K562 (cell line): ENCODE results near the gene HELB.

Experiments used
- ATF7 ChIP-seq: fragments of 450-650 bp; IDR thresholded peaks from 2 replicates; pipeline ENCODE4 v1.7.1; 2014; ENCODE audit warnings: mild to moderate bottlenecking, moderate library complexity
- BCLAF1 ChIP-seq, 2 experiments: fragments of 450-650 bp in 1 of 2; IDR thresholded peaks; 2 replicates each; pipeline ENCODE4 v1.6.1; 2011 to 2017; ENCODE audit warnings: low read depth in 2 of 2, antibody characterized with exemption in 1 of 2, borderline replicate concordance in 1 of 2, low read length in 1 of 2, mild to moderate bottlenecking in 1 of 2, mixed read lengths in 1 of 2; ENCODE audit not compliant: control insufficient read depth in 1 of 2
- CTCF ChIP-seq, 3 experiments: IDR thresholded peaks in 2 of 3; conservative IDR thresholded peaks in 1 of 3; 2 replicates each; pipeline ENCODE4 v1.5.1; 2011 to 2012; ENCODE audit warnings: low read length in 3 of 3, mild to moderate bottlenecking in 3 of 3, control low read depth in 2 of 3, improper control_type of control experiment in 1 of 3, inconsistent platforms in 1 of 3, low read depth in 1 of 3, mixed read lengths in 1 of 3, moderate library complexity in 1 of 3; ENCODE audit not compliant: insufficient read depth in 2 of 3
- DMBX1 ChIP-seq: fragments of 250-450 bp; sonication (Bioruptor Pico); IDR thresholded peaks from 2 replicates; pipeline ENCODE4 v1.8.0; 2022; ENCODE audit warnings: inconsistent platforms, mild to moderate bottlenecking, moderate library complexity, borderline replicate concordance
- EZH2 ChIP-seq: IDR thresholded peaks from 2 replicates; pipeline ENCODE4 v1.6.1; 2012; ENCODE audit warnings: low read depth, mild to moderate bottlenecking, inconsistent platforms, low read length, borderline replicate concordance
- HNRNPUL1 ChIP-seq: fragments of 200-400 bp; formaldehyde crosslinking; IDR thresholded peaks from 2 replicates; pipeline ENCODE4 v1.6.1; 2017; ENCODE audit warnings: low read length
- IRF1 ChIP-seq: sonication (generic); formaldehyde crosslinking; IDR thresholded peaks from 2 replicates; pipeline ENCODE4 v1.8.0; 2022; ENCODE audit warnings: missing genetic modification reagents, mild to moderate bottlenecking, borderline replicate concordance
- KAT2B ChIP-seq: IDR thresholded peaks from one replicate; pipeline ENCODE4 v1.6.1; 2012; ENCODE audit warnings: low read depth, mild to moderate bottlenecking, control low read depth, inconsistent platforms, low read length, moderate library complexity
- POLR2A ChIP-seq: fragments of 450-650 bp; conservative IDR thresholded peaks from 2 replicates; pipeline ENCODE4 v1.6.1; 2016
- POLR2AphosphoS5 ChIP-seq: IDR thresholded peaks from 2 replicates; pipeline ENCODE4 v1.6.1; 2011; ENCODE audit warnings: mild to moderate bottlenecking, low read depth, low read length, moderate library complexity; ENCODE audit not compliant: control insufficient read depth, insufficient read depth
- RAD21 ChIP-seq, 2 experiments: fragments of 250-450 bp in 1 of 2; fragments of 450-650 bp in 1 of 2; sonication (Bioruptor Pico) in 1 of 2; formaldehyde crosslinking in 1 of 2; IDR thresholded peaks in 1 of 2; conservative IDR thresholded peaks in 1 of 2; 2 replicates each; pipeline versions ENCODE4 v1.4.0 to v1.8.0; 2020 to 2022; ENCODE audit warnings: mild to moderate bottlenecking in 2 of 2, moderate library complexity in 1 of 2
- SP2 ChIP-seq: IDR thresholded peaks from 2 replicates; pipeline ENCODE4 v1.6.1; 2011; ENCODE audit warnings: mild to moderate bottlenecking, low read depth, low read length, moderate library complexity; ENCODE audit not compliant: poor library complexity, severe bottlenecking; ENCODE audit errors: extremely low read depth
- ZFP30 ChIP-seq: fragments of 250-450 bp; sonication (Bioruptor Pico); IDR thresholded peaks from 2 replicates; pipeline ENCODE4 v1.8.0; 2022; ENCODE audit warnings: moderate library complexity, mild to moderate bottlenecking, inconsistent platforms, borderline replicate concordance
- ZNF121 ChIP-seq: sonication (generic); formaldehyde crosslinking; conservative IDR thresholded peaks from 2 replicates; pipeline ENCODE4 v1.8.0; 2022; ENCODE audit warnings: missing genetic modification reagents

- TF ChIP-seq BCLAF1 (IDR thresholded peaks at IDR 0.05; ENCODE audit: borderline replicate concordance in 1 of 2, control insufficient read depth in 1 of 2, low read depth in 2 of 2, low read length in 1 of 2) (no peak), ZNF121 (CRISPR knock-in tag) (no peak), IRF1 (no peak), SP2 (no peak), ZFP30 (no peak), KAT2B (no peak), DMBX1 (no peak), POLR2A (no peak), CTCF (IDR thresholded peaks at IDR 0.05 in 2 of 3, conservative IDR thresholded peaks at IDR 0.05 in 1 of 3; ENCODE audit: insufficient read depth in 2 of 3, low read depth in 1 of 3, low read length in 3 of 3) (no peak), RAD21 (CRISPR knock-in tag; conservative IDR thresholded peaks at IDR 0.05 in 1 of 2, IDR thresholded peaks at IDR 0.05 in 1 of 2) (no peak), EZH2 (no peak), ATF7 (no peak), POLR2AphosphoS5 (no peak), HNRNPUL1 (no peak)
Measured at GRCh38 chr12:66340131-66340530, 37.8 kb downstream of the HELB start.
